NAMALWA (cell line): ENCODE data around the gene ARG1.

ENCODE experiments used
- DNase-seq: peaks from one replicate; pipeline ENCODE4 v3.0.0-alpha.2; 2015; ENCODE audit warnings: low spot score

ARG1 gene

GRCh38 chr6:131586543-131586942 is 13.5 kb downstream of the ARG1 start:
- DNase-seq = no peak

GRCh38 chr6:131587909-131588308 is 14.9 kb downstream of the ARG1 start:
- no peak for DNase-seq

- no peak for DNase-seq
These were observed 15.6 kb downstream of the ARG1 start for GRCh38 chr6:131588643-131589042.

- DNase-seq = no peak
These were observed 19.9 kb downstream of the ARG1 start for GRCh38 chr6:131592935-131593334.

GRCh38 chr6:131594074-131594473 is 21.0 kb downstream of the ARG1 start:
- DNase-seq = no peak

GRCh38 chr6:131597446-131597845 is 24.4 kb downstream of the ARG1 start:
- peak; percentile 31 for DNase-seq

- DNase-seq = no peak
These were observed 27.7 kb downstream of the ARG1 start for GRCh38 chr6:131600716-131601115.

- no peak for DNase-seq
These were observed 29.8 kb downstream of the ARG1 start for GRCh38 chr6:131602781-131603312.

GRCh38 chr6:131613296-131613925 is 40.4 kb downstream of the ARG1 start:
- DNase-seq = no peak

GRCh38 chr6:131615275-131615674 is 42.2 kb downstream of the ARG1 start:
- DNase-seq = no peak

- DNase-seq = peak; percentile 95
These were observed 55.0 kb downstream of the ARG1 start, which contains the start of gene MED23 for GRCh38 chr6:131627724-131628682. Gene MED23 (minus strand): TSS chr6:131628242. CDS start chr6:131628049, 193 bp downstream.

GRCh38 chr6:131628726-131629125 is 55.7 kb downstream of the ARG1 start:
- DNase-seq = no peak

GRCh38 chr6:131629651-131630050 is 56.6 kb downstream of the ARG1 start:
- DNase-seq = no peak

- DNase-seq = no peak
These were observed 58.7 kb downstream of the ARG1 start for GRCh38 chr6:131631625-131632289.
